Thyroid gland (tissue), 4 donors: ENCODE measurements around the gene CAPZA1.

Experiments
- POLR2A ChIP-seq, 2 donors: fragments of 450-650 bp; IDR thresholded peaks; one replicate each; pipeline ENCODE4 v1.6.1; 2017; ENCODE audit warnings: antibody characterized with exemption in 2 of 2, mild to moderate bottlenecking in 2 of 2, moderate library complexity in 1 of 2
- TF ChIP-seq, protein P1 (sequence below), 6 experiments: fragments of 200-600 bp in 3 of 6; fragments of 450-650 bp in 3 of 6; sonication (generic) in 3 of 6; IDR thresholded peaks; one replicate each; pipeline ENCODE4 v1.5.1; 2016 to 2019; ENCODE audit warnings: antibody characterized with exemption in 6 of 6, mild to moderate bottlenecking in 2 of 6, inconsistent platforms in 1 of 6, moderate library complexity in 1 of 6

DNA sequence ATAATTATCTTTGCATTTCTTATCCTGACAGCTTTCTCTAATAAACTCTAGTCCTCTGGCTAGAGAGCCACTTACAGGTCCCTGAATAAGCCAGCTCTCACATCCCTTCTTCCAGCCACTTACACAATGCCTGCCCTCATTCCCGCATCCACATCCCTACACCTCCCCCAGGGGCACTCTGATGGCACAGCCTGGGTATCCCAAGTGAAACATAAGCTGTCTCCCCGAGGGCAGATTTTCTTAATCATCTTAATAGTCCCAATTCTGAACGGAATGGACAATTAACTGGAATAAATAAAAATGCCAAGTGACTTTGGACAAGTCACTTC is 82.4 kb downstream of the CAPZA1 start:
- TF ChIP-seq, protein P1, sequence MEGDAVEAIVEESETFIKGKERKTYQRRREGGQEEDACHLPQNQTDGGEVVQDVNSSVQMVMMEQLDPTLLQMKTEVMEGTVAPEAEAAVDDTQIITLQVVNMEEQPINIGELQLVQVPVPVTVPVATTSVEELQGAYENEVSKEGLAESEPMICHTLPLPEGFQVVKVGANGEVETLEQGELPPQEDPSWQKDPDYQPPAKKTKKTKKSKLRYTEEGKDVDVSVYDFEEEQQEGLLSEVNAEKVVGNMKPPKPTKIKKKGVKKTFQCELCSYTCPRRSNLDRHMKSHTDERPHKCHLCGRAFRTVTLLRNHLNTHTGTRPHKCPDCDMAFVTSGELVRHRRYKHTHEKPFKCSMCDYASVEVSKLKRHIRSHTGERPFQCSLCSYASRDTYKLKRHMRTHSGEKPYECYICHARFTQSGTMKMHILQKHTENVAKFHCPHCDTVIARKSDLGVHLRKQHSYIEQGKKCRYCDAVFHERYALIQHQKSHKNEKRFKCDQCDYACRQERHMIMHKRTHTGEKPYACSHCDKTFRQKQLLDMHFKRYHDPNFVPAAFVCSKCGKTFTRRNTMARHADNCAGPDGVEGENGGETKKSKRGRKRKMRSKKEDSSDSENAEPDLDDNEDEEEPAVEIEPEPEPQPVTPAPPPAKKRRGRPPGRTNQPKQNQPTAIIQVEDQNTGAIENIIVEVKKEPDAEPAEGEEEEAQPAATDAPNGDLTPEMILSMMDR (IDR thresholded peaks at IDR 0.05) = no peak
- no peak for TF ChIP-seq POLR2A (IDR thresholded peaks at IDR 0.05)
